Liver (tissue), 9 donors: ENCODE measurements around the gene SIDT2. TPM values are rescaled to one million over a fixed set of nuclear protein-coding genes. Genes with fewer than 3 reads are reported as not detected.
A peak's percentile ranks its signal among the peaks of the same experiment; 100 is the strongest.

ENCODE experiments used
- DNase-seq: peaks from one replicate; pipeline ENCODE4 v3.0.0-alpha.2; 2017; ENCODE audit warnings: low spot score
- H3K27ac ChIP-seq, 2 donors: one replicate each; pipeline ENCODE4 v1.7.0; 2013; ENCODE audit warnings: inconsistent platforms in 2 of 2, low read length in 2 of 2, control low read depth in 1 of 2, low read depth in 1 of 2, mild to moderate bottlenecking in 1 of 2
- H3K27me3 ChIP-seq, 4 donors: one replicate each; pipeline versions ENCODE4 v1.6.1 to v1.7.0; 2013; ENCODE audit warnings: low read length in 3 of 4, inconsistent platforms in 1 of 4, mild to moderate bottlenecking in 1 of 4, moderate library complexity in 1 of 4; ENCODE audit not compliant: control insufficient read depth in 4 of 4, insufficient read depth in 4 of 4
- H3K36me3 ChIP-seq, 4 donors: one replicate each; pipeline versions ENCODE4 v1.6.1 to v1.7.0; 2013; ENCODE audit warnings: low read length in 3 of 4, mild to moderate bottlenecking in 3 of 4, low read depth in 1 of 4, moderate library complexity in 1 of 4; ENCODE audit not compliant: control insufficient read depth in 4 of 4, insufficient read depth in 3 of 4
- H3K4me1 ChIP-seq, 4 donors: one replicate each; pipeline versions ENCODE4 v1.6.1 to v1.7.0; 2013; ENCODE audit warnings: low read length in 3 of 4, mild to moderate bottlenecking in 3 of 4, moderate library complexity in 1 of 4; ENCODE audit not compliant: control insufficient read depth in 4 of 4, insufficient read depth in 4 of 4
- H3K4me3 ChIP-seq, 3 donors: one replicate each; pipeline versions ENCODE4 v1.6.1 to v1.7.0; 2013; ENCODE audit warnings: low read length in 3 of 3, control low read depth in 1 of 3, low read depth in 1 of 3, mild to moderate bottlenecking in 1 of 3
- H3K9ac ChIP-seq, 2 donors: one replicate each; pipeline ENCODE4 v1.7.0; 2013; ENCODE audit warnings: low read length in 2 of 2, mild to moderate bottlenecking in 2 of 2, moderate library complexity in 2 of 2, control low read depth in 1 of 2, low read depth in 1 of 2
- H3K9me3 ChIP-seq, 4 donors: one replicate each; pipeline versions ENCODE4 v1.6.1 to v1.7.0; 2013; ENCODE audit warnings: low read length in 3 of 4; ENCODE audit not compliant: control insufficient read depth in 4 of 4
- EGR1 ChIP-seq, 2 donors: IDR thresholded peaks; 2 replicates each; pipeline ENCODE4 v1.6.1; 2016 to 2018; ENCODE audit warnings: antibody characterized with exemption in 2 of 2, low read depth in 2 of 2
- FOXA1 ChIP-seq: IDR thresholded peaks from 2 replicates; pipeline ENCODE4 v1.6.1; 2016; ENCODE audit warnings: antibody characterized with exemption
- FOXA2 ChIP-seq: IDR thresholded peaks from 2 replicates; pipeline ENCODE4 v1.6.1; 2016; ENCODE audit warnings: antibody characterized with exemption
- GABPA ChIP-seq, 2 donors: IDR thresholded peaks in 1 of 2; conservative IDR thresholded peaks in 1 of 2; 2 replicates each; pipeline ENCODE4 v1.6.1; 2016; ENCODE audit warnings: antibody characterized with exemption in 2 of 2, mild to moderate bottlenecking in 1 of 2, moderate library complexity in 1 of 2
- HNF4A ChIP-seq, 2 donors: conservative IDR thresholded peaks; 2 replicates each; pipeline ENCODE4 v1.6.1; 2016; ENCODE audit warnings: antibody characterized with exemption in 2 of 2, mild to moderate bottlenecking in 2 of 2
- HNF4G ChIP-seq: IDR thresholded peaks from 2 replicates; pipeline ENCODE4 v1.6.1; 2016; ENCODE audit warnings: antibody characterized with exemption
- JUND ChIP-seq, 2 donors: IDR thresholded peaks; 2 replicates each; pipeline ENCODE4 v1.6.1; 2016; ENCODE audit warnings: antibody characterized with exemption in 2 of 2
- NR2F2 ChIP-seq: IDR thresholded peaks from 2 replicates; pipeline ENCODE4 v1.6.1; 2016; ENCODE audit warnings: antibody characterized with exemption
- RAD21 ChIP-seq, 2 donors: IDR thresholded peaks; 2 replicates each; pipeline ENCODE4 v1.6.1; 2016; ENCODE audit warnings: antibody characterized with exemption in 2 of 2, mild to moderate bottlenecking in 2 of 2
- RXRA ChIP-seq, 2 donors: IDR thresholded peaks; 2 replicates each; pipeline ENCODE4 v1.6.1; 2017 to 2018; ENCODE audit warnings: antibody characterized with exemption in 2 of 2, mild to moderate bottlenecking in 1 of 2
- SP1 ChIP-seq: IDR thresholded peaks from 2 replicates; pipeline ENCODE4 v1.6.1; 2018; ENCODE audit warnings: antibody characterized with exemption, mild to moderate bottlenecking
- TAF1 ChIP-seq: conservative IDR thresholded peaks from 2 replicates; pipeline ENCODE4 v1.6.1; 2016; ENCODE audit warnings: antibody characterized with exemption, mild to moderate bottlenecking
- YY1 ChIP-seq: IDR thresholded peaks from 2 replicates; pipeline ENCODE4 v1.6.1; 2016; ENCODE audit warnings: antibody characterized with exemption, mild to moderate bottlenecking
- WGBS: extraction: QIAGEN DNeasy Blood & Tissue Kit; methylation state at CpG from one replicate; pipeline ENCODE4 v1.1.7; 2013; 5-methylcytosine and 5-hydroxymethylcytosine counted together
- polyA plus RNA-seq, 2 donors: library from polyadenylated mRNA; stranded (reverse) in 1 of 2; unstranded in 1 of 2; fragments of 200-250 nt in 1 of 2; fragments of >200 nt in 1 of 2; fragmentation: Nextera tagmentation in 1 of 2; extraction: Ambion mirVana in 1 of 2; gene quantifications; one replicate each; pipeline versions ENCODE4 v1.2.1 to v1.2.3, GENCODE V29; 2013 to 2015
- total RNA-seq, 2 donors: library from RNA; depleted of rRNA; stranded (reverse); fragments of >200 nt; gene quantifications; one replicate each; pipeline ENCODE4 v1.2.3, GENCODE V29; 2014
- TF ChIP-seq, protein P1 (sequence below): IDR thresholded peaks from 2 replicates; pipeline ENCODE4 v1.6.1; 2016; ENCODE audit warnings: antibody characterized with exemption
- TF ChIP-seq, protein P2 (sequence below): IDR thresholded peaks from 2 replicates; pipeline ENCODE4 v1.6.1; 2016; ENCODE audit warnings: antibody characterized with exemption
- TF ChIP-seq, protein P3 (sequence below): fragments of 150-350 bp; IDR thresholded peaks from 2 replicates; pipeline ENCODE4 v1.5.1; 2017; ENCODE audit warnings: improper control_type of control experiment, low read depth, low read length; ENCODE audit not compliant: missing input control
- TF ChIP-seq, protein P4 (sequence below): IDR thresholded peaks from 2 replicates; pipeline ENCODE4 v1.6.1; 2016; ENCODE audit warnings: antibody characterized with exemption
- donor health status: healthy.
- donor health status: healthy.
- donor health status: healthy.
- donor health status: healthy.
- donor health status: healthy.

Gene SIDT2
- total and polyA plus RNA-seq, 4 donors, result 11.2 to 42.9 (median 22.4) TPM

DNA sequence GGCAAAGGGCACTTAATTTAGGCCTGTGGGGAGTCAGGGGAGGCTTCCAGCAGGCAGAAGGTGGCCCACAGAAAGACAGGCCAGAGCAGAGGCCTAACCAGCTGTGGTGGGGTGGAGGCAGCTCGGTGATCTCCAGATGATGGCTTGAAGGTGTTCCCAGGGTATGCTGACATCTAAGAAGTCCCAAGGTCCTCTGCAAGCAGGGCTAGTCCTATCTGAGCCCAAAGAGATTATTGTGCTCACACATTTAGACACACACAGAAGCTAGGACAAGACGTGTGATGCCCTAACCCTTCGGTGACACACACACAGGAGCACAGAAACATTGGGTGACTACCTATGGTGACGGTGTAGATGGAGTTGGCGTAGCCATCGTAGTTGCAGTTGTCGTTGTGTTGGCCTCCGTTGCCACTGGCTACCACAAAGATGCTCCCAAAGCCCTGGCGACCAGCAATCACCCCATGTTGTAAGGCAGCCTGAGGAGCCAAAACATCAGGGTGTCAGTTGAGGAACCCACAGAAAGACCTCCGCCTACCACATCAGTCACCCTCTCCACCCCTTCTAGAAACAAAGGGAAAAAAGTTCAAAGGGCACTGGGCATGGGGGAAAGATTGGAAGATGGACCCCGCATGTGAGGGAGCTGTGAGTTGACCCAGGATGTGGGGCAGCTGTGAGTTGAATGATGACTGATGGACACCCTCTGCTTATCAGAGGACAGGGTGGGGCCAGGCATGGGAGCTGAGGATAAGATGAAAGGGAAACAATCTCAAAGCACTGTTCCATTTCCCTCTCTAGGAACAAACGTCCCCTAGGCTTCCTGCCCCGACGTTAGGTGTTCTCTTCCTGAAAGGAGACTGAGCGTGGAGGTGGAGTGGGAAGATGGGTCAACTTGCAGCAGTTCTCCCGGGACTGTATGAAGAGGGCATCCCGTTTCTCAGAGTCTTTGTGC is 45.5 kb downstream of the SIDT2 start:
- H3K36me3 ChIP-seq, result peaks cover 13 to 61% (median 39%) of the 10 kb centered on the region in 4 donors
- no peak overlapping the region for H3K4me3 ChIP-seq
- 87% methylated on average over 17 of the region's 17 CpGs for WGBS
- no peak overlapping the region for H3K27ac ChIP-seq
- no peaks in the 10 kb centered on the region for H3K9me3 ChIP-seq
- TF ChIP-seq, protein P1, sequence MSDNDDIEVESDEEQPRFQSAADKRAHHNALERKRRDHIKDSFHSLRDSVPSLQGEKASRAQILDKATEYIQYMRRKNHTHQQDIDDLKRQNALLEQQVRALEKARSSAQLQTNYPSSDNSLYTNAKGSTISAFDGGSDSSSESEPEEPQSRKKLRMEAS, result no peak
- TF ChIP-seq, protein P2, sequence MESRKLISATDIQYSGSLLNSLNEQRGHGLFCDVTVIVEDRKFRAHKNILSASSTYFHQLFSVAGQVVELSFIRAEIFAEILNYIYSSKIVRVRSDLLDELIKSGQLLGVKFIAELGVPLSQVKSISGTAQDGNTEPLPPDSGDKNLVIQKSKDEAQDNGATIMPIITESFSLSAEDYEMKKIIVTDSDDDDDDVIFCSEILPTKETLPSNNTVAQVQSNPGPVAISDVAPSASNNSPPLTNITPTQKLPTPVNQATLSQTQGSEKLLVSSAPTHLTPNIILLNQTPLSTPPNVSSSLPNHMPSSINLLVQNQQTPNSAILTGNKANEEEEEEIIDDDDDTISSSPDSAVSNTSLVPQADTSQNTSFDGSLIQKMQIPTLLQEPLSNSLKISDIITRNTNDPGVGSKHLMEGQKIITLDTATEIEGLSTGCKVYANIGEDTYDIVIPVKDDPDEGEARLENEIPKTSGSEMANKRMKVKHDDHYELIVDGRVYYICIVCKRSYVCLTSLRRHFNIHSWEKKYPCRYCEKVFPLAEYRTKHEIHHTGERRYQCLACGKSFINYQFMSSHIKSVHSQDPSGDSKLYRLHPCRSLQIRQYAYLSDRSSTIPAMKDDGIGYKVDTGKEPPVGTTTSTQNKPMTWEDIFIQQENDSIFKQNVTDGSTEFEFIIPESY, result no peak
- TF ChIP-seq HNF4A (conservative IDR thresholded peaks at IDR 0.05) (no peak), FOXA1 (no peak), TAF1 (no peak)
- no peaks in the 10 kb centered on the region for H3K27me3 ChIP-seq
- no peak overlapping the region for H3K9ac ChIP-seq
- peaks cover 0 to 6% (median 0%) of the 10 kb centered on the region in 4 donors for H3K4me1 ChIP-seq
- DNase-seq, result peak; percentile 67

DNA sequence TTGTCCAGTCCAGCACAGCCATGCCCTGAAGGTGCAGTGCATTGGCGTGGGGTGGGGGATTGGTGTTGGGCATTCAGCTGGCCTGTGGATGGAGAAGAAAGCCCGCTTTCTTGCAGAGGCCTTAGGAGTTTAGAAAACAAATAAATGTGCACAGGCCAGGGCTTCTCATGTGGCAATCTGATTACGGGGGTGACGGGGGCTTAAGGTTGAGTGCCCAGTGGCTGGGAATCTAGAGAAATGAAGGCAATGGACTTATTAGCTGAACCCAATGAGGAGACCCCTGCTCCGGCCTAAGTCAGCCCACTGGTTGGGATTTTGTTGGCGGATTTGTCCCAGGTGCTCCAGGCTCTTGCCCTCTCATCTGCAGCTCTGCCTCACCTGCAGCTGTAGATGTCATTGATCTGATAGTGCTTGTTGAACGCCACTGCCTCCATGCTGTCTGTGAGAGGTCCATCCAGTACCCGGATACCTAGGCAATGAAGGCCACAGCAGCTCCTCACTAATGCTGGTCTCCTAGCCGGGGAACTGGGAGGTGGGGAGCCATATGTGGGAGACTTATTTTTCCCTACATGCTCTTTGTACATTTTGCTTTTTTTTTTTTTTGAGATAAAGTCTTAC is 47.1 kb downstream of the SIDT2 start:
- no peak for TF ChIP-seq JUND (IDR thresholded peaks at IDR 0.05)
- TF ChIP-seq HNF4G, result no peak
- TF ChIP-seq, protein P1, result no peak
- no peak for TF ChIP-seq TAF1
- no peak for TF ChIP-seq GABPA (IDR thresholded peaks at IDR 0.05 in 1 of 2, conservative IDR thresholded peaks at IDR 0.05 in 1 of 2)
- TF ChIP-seq, protein P2, result no peak
- no peak for TF ChIP-seq RAD21 (IDR thresholded peaks at IDR 0.05)
- no peak for TF ChIP-seq EGR1 (IDR thresholded peaks at IDR 0.05; ENCODE audit: low read depth in 2 of 2)
- TF ChIP-seq NR2F2, result no peak
- TF ChIP-seq FOXA2, result no peak
- TF ChIP-seq SP1, result no peak
- no peak for TF ChIP-seq YY1
- TF ChIP-seq, protein P3, sequence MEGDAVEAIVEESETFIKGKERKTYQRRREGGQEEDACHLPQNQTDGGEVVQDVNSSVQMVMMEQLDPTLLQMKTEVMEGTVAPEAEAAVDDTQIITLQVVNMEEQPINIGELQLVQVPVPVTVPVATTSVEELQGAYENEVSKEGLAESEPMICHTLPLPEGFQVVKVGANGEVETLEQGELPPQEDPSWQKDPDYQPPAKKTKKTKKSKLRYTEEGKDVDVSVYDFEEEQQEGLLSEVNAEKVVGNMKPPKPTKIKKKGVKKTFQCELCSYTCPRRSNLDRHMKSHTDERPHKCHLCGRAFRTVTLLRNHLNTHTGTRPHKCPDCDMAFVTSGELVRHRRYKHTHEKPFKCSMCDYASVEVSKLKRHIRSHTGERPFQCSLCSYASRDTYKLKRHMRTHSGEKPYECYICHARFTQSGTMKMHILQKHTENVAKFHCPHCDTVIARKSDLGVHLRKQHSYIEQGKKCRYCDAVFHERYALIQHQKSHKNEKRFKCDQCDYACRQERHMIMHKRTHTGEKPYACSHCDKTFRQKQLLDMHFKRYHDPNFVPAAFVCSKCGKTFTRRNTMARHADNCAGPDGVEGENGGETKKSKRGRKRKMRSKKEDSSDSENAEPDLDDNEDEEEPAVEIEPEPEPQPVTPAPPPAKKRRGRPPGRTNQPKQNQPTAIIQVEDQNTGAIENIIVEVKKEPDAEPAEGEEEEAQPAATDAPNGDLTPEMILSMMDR, result no peak
- TF ChIP-seq RXRA (IDR thresholded peaks at IDR 0.05), result no peak
- TF ChIP-seq HNF4A (conservative IDR thresholded peaks at IDR 0.05), result no peak
- TF ChIP-seq, protein P4, sequence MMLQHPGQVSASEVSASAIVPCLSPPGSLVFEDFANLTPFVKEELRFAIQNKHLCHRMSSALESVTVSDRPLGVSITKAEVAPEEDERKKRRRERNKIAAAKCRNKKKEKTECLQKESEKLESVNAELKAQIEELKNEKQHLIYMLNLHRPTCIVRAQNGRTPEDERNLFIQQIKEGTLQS, result no peak
- H3K9ac ChIP-seq, result no peak overlapping the region
- WGBS, result 95% methylated on average over 9 of the region's 9 CpGs
- DNase-seq, result no peak
- peaks cover 12 to 53% (median 36%) of the 10 kb centered on the region in 4 donors for H3K36me3 ChIP-seq
- no peak overlapping the region for H3K27ac ChIP-seq
- H3K9me3 ChIP-seq, result no peaks in the 10 kb centered on the region
- H3K4me3 ChIP-seq, result no peak overlapping the region
- no peaks in the 10 kb centered on the region for H3K27me3 ChIP-seq
- H3K4me1 ChIP-seq, result peaks cover 0 to 11% (median 3%) of the 10 kb centered on the region in 4 donors
